HG03095 (cell line): ENCODE data around the gene C8A.

Source experiments
- ATAC-seq: cut with Tn5 transposase; IDR thresholded peaks from one replicate; pipeline ENCODE4 v1.9.1; 2021; ENCODE audit warnings: moderate library complexity; ENCODE audit not compliant: unreplicated experiment

Gene C8A

DNA sequence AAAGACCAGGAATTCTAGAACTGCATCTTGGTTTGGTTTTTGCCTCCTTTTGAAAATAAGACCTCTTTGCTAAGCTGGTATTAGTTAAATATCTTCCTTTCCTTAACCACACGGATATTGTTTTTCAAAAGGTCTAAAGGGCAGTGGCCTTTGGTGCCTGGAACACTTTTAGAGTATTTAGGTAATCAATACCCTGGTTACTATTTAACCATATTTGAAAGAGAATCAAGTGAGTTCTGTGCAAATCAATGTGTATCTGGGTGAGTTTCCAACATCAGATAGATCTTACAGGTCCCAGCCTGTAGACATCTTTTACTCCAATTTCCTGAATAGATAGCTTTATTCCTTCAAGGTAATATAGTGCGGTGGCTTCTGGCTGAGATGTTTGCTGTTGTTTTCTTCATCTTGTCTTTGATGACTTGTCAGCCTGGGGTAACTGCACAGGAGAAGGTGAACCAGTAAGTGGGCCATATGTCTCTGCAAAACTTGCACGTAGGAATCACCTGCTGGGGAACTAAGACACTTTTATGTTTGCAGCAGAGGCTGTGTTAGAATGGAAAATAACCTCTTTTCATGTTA, at the start of gene C8A:
Gene C8A, plus strand, starts transcription at position 277 of the 579 bp plus-strand sequence. Its CDS starts 105 bp downstream, at position 382.
- ATAC-seq = no peak

- no peak for ATAC-seq
Measured at GRCh38 chr1:56806804-56807203, 47.8 kb upstream of the C8A start.

GRCh38 chr1:56808410-56808809, 46.2 kb upstream of the C8A start:
- no peak for ATAC-seq

DNA sequence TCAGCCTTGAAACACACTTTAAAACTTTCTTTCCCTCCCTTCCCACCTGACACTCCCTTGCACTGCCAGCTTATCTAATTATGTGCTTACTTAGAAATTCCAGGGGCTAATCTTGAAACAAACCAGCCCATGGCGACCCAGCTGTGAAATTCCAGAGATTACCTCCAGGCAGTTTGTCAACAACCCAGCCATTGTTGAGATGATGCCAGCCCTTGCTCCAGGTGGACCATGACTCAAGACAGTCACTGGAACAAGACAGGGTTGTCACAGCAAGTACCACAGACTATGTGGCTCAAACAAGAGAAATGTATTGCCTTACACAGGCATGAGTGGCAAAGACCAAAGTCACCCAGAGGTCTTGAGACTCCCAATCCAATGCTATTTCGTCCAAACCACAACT, 43.3 kb upstream of the C8A start:
- ATAC-seq = no peak

- no peak for ATAC-seq
Measured at GRCh38 chr1:56814205-56814604, 40.4 kb upstream of the C8A start.

- no peak for ATAC-seq
Measured at GRCh38 chr1:56816264-56816663, 38.3 kb upstream of the C8A start.

- ATAC-seq = peak; percentile 73
Measured at GRCh38 chr1:56816909-56817308, 37.7 kb upstream of the C8A start.

DNA sequence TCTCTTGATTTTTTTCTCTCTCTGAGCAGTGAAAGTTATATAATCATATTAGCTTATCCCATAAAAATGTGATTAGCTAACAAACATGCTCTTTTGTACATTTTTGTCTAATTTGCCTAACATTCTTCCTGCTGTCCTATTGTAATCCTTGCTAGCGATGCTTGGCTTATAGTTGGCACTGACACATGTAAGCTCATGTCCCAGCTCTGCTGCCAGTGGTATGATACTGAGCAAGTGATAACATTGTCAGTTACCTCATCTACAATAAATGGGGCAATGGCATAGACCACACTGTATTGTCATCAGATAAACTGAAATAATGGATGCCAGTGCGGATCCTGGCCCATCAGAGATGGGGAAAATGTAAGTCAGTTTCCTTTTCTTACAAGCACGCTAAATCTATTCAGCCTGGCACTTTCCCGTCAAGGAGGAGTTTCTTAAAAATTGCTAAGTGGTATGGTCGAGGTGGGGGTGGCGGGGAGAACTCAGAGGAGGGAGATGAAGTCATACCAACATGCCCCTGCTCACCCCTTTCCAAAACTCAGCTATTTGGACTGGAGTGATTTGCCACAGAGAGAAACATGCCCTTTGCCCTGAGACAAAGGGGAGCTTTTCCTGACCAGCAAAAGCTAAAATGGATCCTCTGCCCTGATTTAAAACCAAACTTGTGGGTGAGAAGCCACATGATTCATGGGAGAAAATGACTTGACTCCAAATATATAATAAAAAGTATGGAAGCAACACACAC, 36.7 kb upstream of the C8A start:
- no peak for ATAC-seq

GRCh38 chr1:56819387-56819899, 35.2 kb upstream of the C8A start, which contains the start of gene FYB2:
Gene FYB2 (minus strand): TSS chr1:56819404. CDS start chr1:56819290, 114 bp downstream.
- ATAC-seq = no peak

DNA sequence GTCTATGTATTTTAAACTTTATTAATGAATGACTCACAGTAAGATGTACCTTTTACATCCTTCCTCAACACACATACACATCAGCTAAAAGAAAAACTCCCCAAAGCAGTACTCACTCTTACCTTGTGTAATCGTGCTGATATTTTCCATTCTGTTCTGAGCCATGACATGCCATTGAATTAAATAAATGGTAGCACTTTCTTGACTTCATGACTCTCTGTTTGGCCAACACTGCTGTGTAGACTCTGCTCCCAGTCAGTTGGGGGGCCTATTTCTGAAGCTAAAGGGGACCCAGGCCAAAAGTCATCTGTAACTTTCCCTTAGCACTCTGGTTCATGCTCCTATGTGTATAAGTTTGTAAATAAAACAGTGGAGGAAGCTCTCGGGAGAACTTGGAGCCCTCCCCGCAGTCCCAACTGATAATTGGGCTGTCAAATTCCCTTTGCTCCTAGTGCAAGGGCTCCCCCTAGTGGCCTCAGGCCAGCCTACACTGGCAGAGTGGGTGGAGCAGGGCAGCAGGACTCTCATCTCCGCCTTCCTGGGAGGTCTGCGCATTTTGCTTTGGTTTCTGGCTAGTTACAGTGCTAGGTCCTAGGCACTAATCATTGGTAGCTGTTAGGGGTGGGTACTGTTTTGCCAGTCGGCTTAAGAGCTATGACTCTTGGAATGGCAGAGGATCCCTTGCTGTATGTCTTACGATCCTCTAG, 33.7 kb upstream of the C8A start:
- peak; percentile 56 for ATAC-seq

GRCh38 chr1:56821462-56821797, 33.2 kb upstream of the C8A start:
- no peak for ATAC-seq

- ATAC-seq = no peak
Measured at GRCh38 chr1:56824271-56824670, 30.3 kb upstream of the C8A start.

- ATAC-seq = no peak
Measured at GRCh38 chr1:56824938-56825337, 29.7 kb upstream of the C8A start.

DNA sequence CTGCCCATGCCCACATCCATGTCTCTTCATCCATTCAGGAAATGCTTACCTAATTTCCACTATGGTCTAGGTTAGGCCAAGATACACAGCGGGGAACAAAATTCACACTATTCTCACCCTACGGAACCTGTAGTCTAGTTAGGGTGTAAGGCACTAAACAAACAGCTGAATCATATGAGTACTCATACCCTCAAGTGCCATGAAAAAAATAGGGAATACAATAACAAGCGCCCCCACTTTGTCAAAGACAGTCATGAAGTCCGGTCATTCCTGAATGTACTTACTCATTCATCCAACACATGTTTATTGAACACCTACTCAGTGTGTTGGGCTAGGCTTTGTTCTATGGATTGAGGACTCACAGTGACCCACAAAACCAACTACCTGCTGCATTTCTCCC, 29.2 kb upstream of the C8A start:
- ATAC-seq = no peak

DNA sequence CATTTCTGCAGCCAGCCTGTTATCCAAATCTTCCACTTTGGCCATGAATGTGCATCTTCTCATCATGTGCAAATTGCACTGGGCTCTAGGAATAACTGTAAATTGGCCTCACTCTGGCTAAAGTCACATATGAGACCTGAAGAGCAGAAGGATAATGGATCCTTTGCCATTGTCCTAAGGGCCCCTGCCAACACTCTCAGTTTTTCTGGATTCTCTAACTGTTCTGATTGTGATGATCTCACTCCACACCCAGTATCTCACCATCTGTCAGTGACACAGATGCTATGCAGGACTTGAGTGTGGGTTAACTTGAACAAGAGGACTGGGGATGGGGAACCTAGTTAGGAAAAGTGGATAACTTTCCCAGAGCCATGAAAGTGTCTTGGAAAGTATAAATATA, 26.9 kb upstream of the C8A start:
- no peak for ATAC-seq

- ATAC-seq = no peak
Measured at GRCh38 chr1:56830052-56830451, 24.5 kb upstream of the C8A start.

- ATAC-seq = peak; percentile 83
Measured at GRCh38 chr1:56831871-56832693, 22.5 kb upstream of the C8A start.

- ATAC-seq = no peak
Measured at GRCh38 chr1:56833088-56833487, 21.5 kb upstream of the C8A start.

DNA sequence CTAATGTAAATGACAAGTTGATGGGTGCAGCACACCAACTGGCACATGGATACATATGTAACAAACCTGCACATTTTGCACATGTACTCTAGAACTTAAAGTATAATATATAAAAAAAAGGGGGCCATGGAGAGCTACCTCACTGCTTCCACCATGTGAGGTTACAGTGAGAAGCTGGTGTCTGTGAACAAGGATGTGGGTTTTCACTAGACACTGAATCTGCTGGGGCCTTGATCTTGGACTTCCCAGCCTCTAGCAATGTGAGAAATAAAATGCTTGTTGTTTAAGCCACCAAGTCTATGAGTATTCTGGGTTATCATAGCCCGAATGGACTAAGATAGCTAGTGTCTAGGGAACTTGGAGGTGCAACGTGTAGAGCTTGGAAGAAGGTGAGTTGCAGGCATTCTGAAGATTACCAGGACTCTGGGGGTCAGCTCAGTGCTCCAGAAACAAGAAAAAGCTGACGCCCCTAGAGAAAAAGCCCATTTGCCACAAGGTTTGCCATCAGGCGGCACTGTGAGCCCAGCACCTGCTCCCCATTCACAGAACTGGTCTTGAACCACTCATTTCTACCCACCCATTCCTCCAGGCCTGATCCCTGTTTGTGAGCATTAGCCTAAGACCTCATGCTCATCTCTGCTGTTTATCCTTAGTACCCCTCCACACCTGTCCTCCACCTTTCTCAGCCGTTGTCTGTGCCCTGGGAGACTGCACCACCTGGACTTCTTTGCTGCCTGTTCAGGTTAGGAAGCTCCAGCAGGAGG, 20.3 kb upstream of the C8A start:
- no peak for ATAC-seq

- no peak for ATAC-seq
Measured at GRCh38 chr1:56835657-56836056, 18.9 kb upstream of the C8A start.
